Stimulated activated naive CD4-positive, alpha-beta T cell (primary cell): ENCODE measurements around the gene ZFTA.
"Not testable (repeated sequence)": the region's sequence is repeated elsewhere in the genome, so short reads cannot be mapped to it uniquely, and the experiment has no call there.

ENCODE experiments used
- DNase-seq, 6 experiments: peaks; one replicate each; lab custom pipeline; 2025; lab: John Stamatoyannopoulos, UW

The ZFTA gene

DNA sequence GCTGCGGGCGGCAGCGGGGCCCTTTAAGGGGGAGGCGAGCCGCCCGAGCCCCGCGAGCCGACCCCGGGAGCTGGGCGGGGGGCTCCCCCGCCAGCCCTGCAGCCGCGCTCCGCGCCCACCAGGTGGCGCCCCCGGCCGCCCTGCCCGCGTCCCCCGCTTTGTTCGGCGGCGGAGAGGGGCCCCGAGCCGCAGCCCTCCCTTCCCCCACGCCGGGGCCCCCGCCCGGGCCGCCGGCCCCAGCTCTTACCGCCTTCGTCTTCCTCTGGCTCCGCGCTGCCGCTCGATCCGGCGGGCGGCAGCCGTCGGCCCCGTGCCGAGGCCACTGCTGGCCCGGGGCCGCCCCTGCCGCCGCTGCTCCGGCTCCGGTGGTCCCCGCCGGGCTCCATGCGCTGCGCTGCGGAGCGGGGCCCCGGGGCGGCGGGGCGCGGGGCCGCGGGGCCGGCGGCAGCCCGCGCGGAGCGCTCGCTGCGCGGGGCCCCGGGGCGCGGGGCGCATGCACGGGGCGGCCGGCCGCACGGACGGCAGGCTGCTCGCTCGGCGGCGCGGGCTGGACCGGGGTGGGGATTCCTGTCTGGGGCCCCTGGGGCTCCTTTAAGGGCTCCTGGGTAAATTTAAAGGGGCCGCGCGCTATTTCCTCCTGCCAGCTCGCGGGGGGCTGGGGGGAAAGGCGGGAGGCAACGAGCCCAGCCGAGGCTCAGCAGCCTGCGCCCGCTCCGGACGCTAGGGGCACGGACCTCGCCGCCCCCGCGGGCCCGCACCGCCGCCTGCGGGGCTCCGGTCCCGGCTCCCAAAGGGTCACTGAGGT lies at the start of gene ZFTA:
Gene ZFTA, minus strand, starts transcription at position 539 of the 805 bp plus-strand sequence. Its CDS starts 153 bp downstream, at position 386.
- peak in 5 of 6 experiments; percentile 32 to 68 (median 55) for DNase-seq

- DNase-seq, result no peak
These were observed 49.4 kb upstream of the ZFTA start for GRCh38 chr11:63817758-63818498.

DNA sequence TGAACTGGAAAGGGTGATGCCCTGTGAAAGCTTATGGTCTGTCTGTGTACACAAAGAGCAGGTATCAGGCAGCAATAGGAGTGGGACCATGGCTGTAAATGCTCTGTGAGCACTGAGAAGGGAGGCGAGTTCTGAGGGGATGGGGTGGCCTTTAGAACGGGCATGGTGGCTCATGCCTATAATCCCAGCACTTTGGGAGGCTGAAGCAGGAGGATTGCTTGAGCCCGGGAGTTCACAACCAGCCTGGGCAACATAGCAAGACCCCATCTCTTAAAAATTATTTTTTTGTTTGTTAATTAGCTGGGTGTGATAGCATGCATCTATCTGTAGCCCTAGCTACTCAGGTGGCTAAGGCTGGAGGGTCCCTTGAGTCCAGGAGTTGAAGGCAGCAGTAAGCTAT lies 48.2 kb upstream of the ZFTA start:
- DNase-seq, result no peak

DNA sequence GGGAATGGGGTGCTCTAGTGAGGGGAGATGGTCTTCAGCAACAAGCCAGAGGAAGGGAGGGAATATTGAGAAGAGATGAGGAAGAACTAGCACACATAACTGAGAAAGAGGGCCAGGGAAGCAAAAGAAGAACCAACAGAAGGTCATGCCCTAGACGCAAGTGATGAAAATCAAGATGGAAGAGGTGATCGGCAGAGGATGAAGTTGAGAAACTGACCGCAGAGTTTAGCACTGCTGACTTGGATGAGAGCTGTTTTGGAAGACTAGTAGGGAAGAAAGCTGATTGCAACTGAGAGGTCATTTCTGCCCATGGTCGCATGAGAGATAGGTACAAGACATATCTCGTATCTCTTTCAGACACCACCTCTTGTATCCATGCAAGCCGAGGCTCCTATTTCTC lies 47.6 kb upstream of the ZFTA start:
- DNase-seq, result no peak

GRCh38 chr11:63814383-63814736 lies 45.8 kb upstream of the ZFTA start:
- no peak for DNase-seq

DNA sequence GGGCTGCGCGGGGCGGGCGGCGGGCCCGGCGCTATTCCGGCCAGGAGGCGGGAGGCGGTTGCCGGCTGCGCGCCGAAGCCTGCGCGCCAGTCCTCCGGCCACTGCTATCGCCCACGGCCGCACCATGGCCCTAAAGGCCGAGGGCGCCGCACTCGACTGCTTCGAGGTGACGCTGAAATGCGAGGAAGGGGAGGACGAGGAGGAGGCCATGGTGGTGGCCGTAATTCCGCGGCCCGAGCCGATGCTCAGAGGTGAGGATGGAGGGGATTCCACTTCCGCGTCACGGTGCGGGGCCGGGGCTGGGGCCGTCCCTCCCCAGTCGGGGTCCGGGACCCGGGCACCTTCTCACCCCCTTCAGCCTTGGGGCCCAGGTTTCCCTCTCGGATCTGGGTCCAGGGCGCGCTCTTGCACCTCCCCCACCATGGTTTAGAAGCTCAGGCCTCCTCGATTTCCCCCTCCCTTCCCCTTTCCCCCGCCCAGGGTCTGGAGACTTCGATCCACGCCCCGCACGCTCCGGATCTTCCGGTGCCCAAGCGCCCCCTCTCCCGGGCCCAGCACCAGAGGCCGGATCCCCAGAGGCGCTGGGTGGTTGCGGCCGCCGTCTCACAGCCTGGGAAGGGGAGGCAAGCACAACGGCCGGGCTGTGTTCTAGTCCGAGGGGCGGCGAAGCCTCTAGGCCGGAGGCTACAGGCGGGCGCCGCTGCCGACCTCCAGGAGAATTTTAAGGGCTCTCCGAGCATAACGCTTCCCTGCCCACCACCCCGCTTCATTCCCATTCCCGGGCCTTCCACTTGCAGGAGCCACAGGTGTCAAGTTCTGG lies 45.2 kb upstream of the ZFTA start:
- peak in 2 of 6 experiments; percentile 15 to 28 for DNase-seq

- peak in 5 of 6 experiments; percentile 25 to 54 (median 39) for DNase-seq
These were observed 44.5 kb upstream of the ZFTA start, which contains the start of gene SPINDOC for GRCh38 chr11:63813035-63813562. SPINDOC (plus strand) TSS chr11:63813456; CDS start chr11:63813687, 231 bp downstream.

DNA sequence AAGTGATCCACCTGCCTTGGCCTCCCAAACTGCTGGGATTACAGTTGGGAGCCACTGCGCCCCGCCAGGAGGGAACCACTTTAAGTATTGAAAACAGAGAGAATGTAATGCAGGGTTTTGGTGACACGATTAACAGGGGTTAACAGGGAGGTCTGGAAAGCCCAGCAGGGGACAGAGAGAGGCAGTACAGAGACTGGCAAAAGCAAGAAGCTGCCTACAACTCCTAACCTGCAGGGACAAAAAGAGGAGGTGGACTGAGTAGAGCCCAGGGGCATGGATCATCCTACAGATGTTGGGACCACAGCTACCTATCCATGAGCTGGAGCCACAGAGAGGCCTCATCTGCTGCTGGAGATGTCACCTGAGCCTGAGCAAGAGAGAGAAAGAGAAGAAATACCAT lies 42.9 kb upstream of the ZFTA start:
- DNase-seq, result no peak

DNA sequence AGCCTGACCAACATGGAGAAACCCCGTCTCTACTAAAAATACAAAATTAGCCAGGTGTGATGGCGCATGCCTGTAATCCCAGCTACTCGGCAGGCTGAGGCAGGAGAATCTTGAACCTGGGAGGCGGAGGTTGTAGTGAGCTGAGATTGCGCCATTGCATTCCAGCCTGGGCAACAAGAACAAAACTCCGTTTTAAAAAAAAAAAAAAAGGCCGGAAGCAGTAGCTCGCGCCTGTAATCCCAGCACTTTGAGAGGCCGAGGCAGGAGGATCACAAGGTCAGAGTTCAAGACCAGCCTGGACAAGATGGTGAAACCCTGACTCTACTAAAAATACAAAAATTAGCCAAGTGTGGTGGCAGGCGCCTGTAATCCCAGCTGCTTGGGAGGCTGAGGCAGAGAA lies 41.8 kb upstream of the ZFTA start:
- DNase-seq, result not testable (repeated sequence)

- DNase-seq, result no peak
These were observed 37.4 kb upstream of the ZFTA start for GRCh38 chr11:63805844-63806415.

DNA sequence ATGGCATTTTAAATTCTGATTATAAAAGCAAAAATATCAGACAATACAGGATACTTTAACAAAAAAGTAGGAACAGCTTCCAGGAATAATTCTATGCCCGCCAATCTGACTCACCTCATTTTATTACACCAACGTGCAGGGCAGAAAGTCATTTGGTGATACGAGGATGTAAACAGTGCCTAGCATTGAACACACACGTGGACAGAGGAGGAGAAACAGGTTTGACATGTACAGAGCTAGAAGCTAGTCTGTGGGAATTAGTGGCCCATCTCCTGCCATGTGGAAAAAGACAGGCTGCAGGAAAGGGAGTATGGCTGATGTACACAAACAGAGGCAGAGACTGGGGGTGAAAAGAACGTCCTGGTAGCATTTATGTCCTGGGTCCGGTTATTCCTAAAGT lies 35.7 kb upstream of the ZFTA start:
- DNase-seq, result no peak

DNA sequence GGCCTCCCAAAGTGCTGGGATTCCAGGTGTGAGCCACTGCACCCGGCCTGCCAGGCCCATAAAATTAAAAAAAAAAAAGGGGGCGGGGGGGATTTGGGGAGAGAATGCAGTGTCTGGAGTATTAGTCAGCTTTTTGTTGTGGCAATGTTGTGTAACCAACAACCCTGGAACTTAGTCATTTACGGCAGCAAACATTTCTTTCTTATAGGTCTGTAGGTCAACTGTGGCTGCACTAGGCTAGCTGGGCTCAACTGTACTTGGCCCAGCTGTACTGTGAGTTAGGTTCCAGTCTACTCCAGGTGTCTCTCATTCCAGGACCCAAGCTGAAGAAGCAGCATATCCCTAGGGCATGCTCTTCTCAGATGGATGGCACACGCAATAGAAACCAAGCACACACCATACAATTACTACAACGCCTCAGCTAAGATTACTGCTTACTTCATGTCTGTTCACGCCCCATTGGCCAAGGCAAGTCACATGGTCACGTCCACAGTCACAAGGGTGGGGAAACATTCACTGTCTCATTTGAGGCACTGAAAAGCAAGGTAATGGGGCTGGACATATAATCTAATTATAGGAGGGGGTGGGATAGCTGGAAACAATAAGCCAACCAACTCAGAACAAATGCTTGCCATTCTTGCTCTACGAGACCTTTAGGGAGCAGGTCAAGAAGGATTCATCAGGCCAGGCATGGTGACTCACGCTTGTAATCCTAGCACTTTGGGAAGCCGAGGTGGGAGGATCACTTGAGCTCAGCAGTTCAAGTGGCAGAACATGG lies 34.3 kb upstream of the ZFTA start:
- DNase-seq, result no peak

DNA sequence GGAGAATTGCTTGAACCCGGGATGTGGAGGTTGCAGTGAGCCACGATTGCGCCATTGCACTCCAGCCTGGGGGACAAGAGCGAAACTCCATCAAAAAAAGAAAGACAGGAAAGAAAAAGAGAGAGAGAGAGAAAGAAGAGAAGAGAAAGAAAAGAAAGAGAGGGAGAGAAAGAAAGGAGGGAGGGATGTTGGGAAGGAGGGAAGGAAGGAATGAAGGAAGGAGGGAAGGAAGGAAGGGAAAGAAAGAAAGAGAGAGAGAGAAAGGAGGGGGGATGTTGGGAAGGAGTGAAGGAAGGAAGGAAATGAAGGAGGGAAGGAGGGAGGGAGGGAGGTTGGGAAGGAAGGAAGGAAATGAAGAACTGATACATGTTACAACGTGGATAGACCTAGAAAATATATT lies 32.3 kb upstream of the ZFTA start:
- DNase-seq, result no peak

GRCh38 chr11:63795066-63795465 lies 26.5 kb upstream of the ZFTA start:
- DNase-seq, result no peak

DNA sequence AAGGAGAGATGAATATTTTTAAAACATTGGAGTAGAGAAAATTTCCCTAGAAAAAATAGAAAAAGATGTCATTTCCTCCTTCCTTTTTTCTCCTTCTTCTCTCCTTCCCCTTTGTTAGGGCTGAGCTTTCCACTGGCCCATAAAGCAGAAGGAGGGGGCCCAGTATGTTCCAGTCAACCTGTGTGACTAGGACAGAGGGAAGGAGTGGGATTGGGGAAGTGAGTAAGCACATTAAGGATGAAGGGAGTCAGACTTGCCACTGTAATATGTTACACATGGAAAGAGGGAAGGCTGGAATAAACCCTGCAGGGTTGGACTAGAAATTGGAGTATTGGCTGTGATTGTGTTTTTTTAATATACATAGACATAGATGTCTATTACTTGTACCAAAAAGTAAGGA lies 24.6 kb upstream of the ZFTA start:
- DNase-seq, result no peak

DNA sequence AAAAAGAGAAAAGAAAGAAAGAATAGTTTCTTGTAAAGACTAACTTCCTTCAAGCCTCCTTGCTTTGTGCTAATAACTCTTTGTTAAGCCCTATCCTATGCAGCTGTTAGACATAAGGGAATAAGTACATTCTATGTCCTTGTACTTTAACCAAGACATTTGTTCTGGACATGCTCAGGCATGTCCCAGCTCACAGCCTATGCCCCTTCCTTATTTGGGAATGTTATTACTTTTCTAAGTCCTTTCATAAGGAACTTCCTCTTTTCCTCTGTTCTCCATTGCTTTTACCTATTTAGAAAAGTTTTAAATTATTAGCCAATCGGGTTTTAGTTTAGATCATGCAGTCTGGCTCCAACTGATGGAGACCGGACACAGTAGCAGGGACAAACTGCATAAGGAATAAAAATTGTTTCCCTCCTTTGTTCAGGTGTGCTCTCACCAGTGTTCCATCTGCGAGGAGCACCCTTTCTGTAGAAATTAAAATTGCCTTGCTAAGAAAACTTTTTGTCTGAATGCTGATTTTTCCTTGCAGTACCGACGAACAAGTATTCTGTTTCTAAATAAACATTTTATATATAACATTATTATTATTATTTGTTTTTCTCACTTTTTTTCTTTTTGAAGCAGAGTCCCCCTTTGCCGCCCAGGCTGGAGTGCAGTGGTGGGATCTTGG lies 23.1 kb upstream of the ZFTA start:
- no peak for DNase-seq

DNA sequence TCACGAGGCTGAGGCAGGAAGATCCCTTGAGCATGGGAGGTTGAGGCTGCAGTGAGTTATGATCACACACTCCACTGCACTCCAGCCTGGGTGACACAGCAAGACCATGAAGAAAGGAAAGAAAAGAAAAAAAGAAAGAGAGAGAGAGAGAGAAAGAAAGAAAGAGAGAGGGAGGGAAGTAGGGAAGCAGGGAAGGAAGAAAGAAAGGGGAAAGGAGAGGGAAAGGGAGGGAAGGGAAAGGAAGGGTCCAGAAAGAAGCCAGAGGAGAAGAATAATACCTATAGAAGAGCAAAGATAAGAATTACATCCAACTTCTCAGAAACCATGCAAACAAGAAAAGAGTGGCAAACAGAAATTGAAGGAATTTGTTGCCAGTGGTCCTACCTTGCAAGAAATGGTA lies 17.2 kb upstream of the ZFTA start:
- DNase-seq, result no peak

GRCh38 chr11:63783925-63784592 lies 15.5 kb upstream of the ZFTA start:
- DNase-seq, result no peak

DNA sequence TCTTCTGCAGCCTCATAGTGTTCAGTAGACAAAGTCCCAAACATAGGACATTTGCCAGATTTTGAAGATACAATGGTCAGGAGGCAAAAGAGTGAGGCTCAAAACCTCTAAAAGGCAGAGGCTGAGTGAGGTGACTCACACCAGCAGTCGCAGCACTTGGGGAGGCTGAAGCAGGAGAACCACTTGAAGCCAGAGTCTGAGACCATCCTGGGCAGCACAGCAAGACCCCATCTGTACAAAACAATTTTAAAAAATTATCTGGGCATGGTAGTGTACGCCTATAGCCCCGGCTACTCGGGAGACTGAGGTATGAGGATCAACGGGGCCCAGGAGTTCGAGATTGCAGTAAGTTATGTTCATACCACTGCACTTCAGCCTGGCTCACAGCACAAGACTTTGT lies 14.2 kb upstream of the ZFTA start:
- DNase-seq, result no peak

DNA sequence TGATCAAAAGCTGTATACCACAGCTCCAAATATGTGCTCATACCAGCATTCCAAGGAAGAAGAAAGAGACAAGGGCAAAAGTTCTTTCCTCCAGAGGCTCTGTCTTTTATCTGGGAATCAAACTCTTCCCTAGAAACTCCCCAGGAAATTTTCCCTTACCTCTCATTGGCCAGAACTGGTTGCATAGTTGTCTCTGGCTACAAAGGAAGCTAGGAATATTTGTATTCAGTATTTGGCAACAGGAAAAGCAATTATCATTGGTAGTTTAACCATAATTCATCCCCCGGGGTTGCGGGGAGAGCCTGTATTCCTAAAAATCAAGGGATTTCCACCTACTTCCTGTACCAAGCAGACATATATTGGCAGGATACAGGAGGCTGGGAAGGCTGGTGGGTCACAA lies 10.5 kb upstream of the ZFTA start:
- DNase-seq, result no peak
